ENCODE measurements around the gene VOPP1. TPM values are rescaled to one million over a fixed set of nuclear protein-coding genes. Genes with fewer than 3 reads are reported as not detected.

The VOPP1 gene
- total RNA-seq, 6 experiments from 2014 or later, result 15.8 to 30.3 (median 23.2) TPM

GRCh38 chr7:55520426-55521140 lies 51.7 kb downstream of the VOPP1 start:
- TF ChIP-seq CTCF (IDR thresholded peaks at IDR 0.05) (no peak), POLR2A (IDR thresholded peaks at IDR 0.05) (no peak)
- Histone ChIP-seq H3K27ac (no peak overlapping the region), H3K4me1 (peaks cover 0 to 11% (median 5%) of the 10 kb centered on the region in 4 donors), H3K27me3 (no peaks in the 10 kb centered on the region), H3K4me3 (no peak overlapping the region), H3K9me3 (no peaks in the 10 kb centered on the region), H3K36me3 (peaks cover 0 to 5% (median 2%) of the 10 kb centered on the region in 4 donors)
- 85% methylated on average over 10 of the region's 13 CpGs for WGBS (ENCODE audit: insufficient coverage, low coverage, low lambda C conversion rate, missing lambda C conversion rate)
- no peak for ATAC-seq
- intact Hi-C loops (cut with DNase I), result no loop called here
- no peak for DNase-seq

GRCh38 chr7:55518836-55519235 lies 53.5 kb downstream of the VOPP1 start:
- Histone ChIP-seq H3K4me3 (no peak overlapping the region), H3K27ac (no peak overlapping the region), H3K36me3 (peaks cover 0 to 5% (median 2%) of the 10 kb centered on the region in 4 donors), H3K4me1 (peaks cover 0 to 11% (median 5%) of the 10 kb centered on the region in 4 donors), H3K27me3 (no peaks in the 10 kb centered on the region), H3K9me3 (no peaks in the 10 kb centered on the region)
- intact Hi-C loops (cut with DNase I), result no loop called here
- TF ChIP-seq CTCF (IDR thresholded peaks at IDR 0.05), result no peak
- ATAC-seq (no peak), DNase-seq (no peak)
- 90% methylated on average over 4 of the region's 8 CpGs for WGBS (ENCODE audit: insufficient coverage, low coverage, low lambda C conversion rate, missing lambda C conversion rate)

- H3K4me1 ChIP-seq, result peaks cover 0 to 11% (median 5%) of the 10 kb centered on the region in 4 donors
- peak in 3 of 4 donors; percentile 18 to 51 (median 33) for ATAC-seq
- 87% methylated on average over 15 of the region's 15 CpGs for WGBS (ENCODE audit: insufficient coverage, low coverage, low lambda C conversion rate, missing lambda C conversion rate)
- no peak for DNase-seq
- no peaks in the 10 kb centered on the region for H3K9me3 ChIP-seq
- no peak overlapping the region for H3K27ac ChIP-seq
- no peaks in the 10 kb centered on the region for H3K27me3 ChIP-seq
- peaks cover 0 to 5% (median 2%) of the 10 kb centered on the region in 4 donors for H3K36me3 ChIP-seq
- TF ChIP-seq POLR2A (IDR thresholded peaks at IDR 0.05) (no peak), CTCF (IDR thresholded peaks at IDR 0.05) (no peak)
- intact Hi-C loops (cut with DNase I), result no loop called here
- no peak overlapping the region for H3K4me3 ChIP-seq
These were observed 54.2 kb downstream of the VOPP1 start for GRCh38 chr7:55517936-55518689.

- WGBS (ENCODE audit: insufficient coverage, low coverage, low lambda C conversion rate, missing lambda C conversion rate), result 94% methylated on average over 3 of the region's 12 CpGs
- H3K27me3 ChIP-seq, result no peaks in the 10 kb centered on the region
- DNase-seq, result no peak
- no peak for TF ChIP-seq POLR2A (IDR thresholded peaks at IDR 0.05)
- H3K27ac ChIP-seq, result no peak overlapping the region
- peaks cover 0 to 9% (median 3%) of the 10 kb centered on the region in 4 donors for H3K4me1 ChIP-seq
- intact Hi-C loops (cut with DNase I), result no loop called here
- peaks cover 0 to 5% (median 2%) of the 10 kb centered on the region in 4 donors for H3K36me3 ChIP-seq
- no peak overlapping the region for H3K4me3 ChIP-seq
- H3K9me3 ChIP-seq, result no peaks in the 10 kb centered on the region
- ATAC-seq, result no peak
These were observed 55.1 kb downstream of the VOPP1 start for GRCh38 chr7:55517191-55517633.

GRCh38 chr7:55516409-55516808 lies 55.9 kb downstream of the VOPP1 start:
- Histone ChIP-seq H3K36me3 (peaks cover 0 to 5% (median 2%) of the 10 kb centered on the region in 4 donors), H3K4me1 (peaks cover 0 to 2% (median 0%) of the 10 kb centered on the region in 4 donors), H3K27ac (no peak overlapping the region), H3K9me3 (no peaks in the 10 kb centered on the region), H3K4me3 (no peak overlapping the region), H3K27me3 (no peaks in the 10 kb centered on the region)
- no peak for ATAC-seq
- TF ChIP-seq CTCF (IDR thresholded peaks at IDR 0.05) (no peak), POLR2A (IDR thresholded peaks at IDR 0.05) (no peak)
- intact Hi-C loops (cut with DNase I), result no loop called here
- no peak for DNase-seq
- WGBS (ENCODE audit: insufficient coverage, low coverage, low lambda C conversion rate, missing lambda C conversion rate), result 83% methylated on average over 4 of the region's 4 CpGs

Measured in right lobe of liver (tissue), 6 donors.